ENCODE results near the gene SMG7. TPM values are rescaled to one million over a fixed set of nuclear protein-coding genes. Genes with fewer than 3 reads are reported as not detected.

SMG7 gene
- total RNA-seq, 1 donor from 2014 or later: 63.4 TPM

DNA sequence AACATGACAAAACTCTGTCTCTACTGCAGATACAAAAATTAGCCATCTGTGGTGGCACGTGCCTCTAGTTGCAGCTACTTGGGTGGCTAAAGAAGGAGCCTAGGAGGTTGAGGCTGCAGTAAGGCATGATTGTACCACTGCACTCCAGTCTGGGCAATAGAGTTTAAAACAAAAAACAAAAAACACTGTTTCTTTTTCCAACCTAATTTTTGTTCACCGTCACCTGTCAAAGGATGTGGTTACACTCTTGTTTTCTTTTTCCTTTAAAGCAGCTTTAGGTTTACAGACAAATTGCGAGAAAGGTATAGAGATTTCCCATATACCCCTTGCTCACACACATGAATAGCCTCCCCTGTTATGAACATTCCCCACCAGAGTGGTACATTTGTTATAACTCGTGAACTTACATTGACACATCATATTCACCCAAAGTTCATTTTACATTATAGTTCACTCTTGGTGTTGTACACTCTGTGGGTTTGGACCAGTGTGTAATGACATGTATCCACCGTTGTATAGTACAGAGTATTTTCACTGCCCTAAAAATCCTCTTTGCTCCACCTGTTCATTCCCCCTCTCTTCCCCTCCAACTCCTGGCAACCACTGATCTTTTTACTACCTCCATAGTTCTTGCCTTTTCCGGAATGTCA is 26.2 kb downstream of the SMG7 start:
- Mint-ChIP-seq H3K4me1 (ENCODE audit: unreplicated experiment) (no peaks in the 10 kb centered on the region), H3K27me3 (no peaks in the 10 kb centered on the region), H3K27ac (no peak overlapping the region), H3K9me3 (no peaks in the 10 kb centered on the region), H3K36me3 (peaks cover 11% of the 10 kb centered on the region), H3K4me3 (no peak overlapping the region)
- no peak for DNase-seq (ENCODE audit: extremely low spot score, unreplicated experiment)
- TF ChIP-seq CTCF (conservative IDR thresholded peaks at IDR 0.05): no peak

DNA sequence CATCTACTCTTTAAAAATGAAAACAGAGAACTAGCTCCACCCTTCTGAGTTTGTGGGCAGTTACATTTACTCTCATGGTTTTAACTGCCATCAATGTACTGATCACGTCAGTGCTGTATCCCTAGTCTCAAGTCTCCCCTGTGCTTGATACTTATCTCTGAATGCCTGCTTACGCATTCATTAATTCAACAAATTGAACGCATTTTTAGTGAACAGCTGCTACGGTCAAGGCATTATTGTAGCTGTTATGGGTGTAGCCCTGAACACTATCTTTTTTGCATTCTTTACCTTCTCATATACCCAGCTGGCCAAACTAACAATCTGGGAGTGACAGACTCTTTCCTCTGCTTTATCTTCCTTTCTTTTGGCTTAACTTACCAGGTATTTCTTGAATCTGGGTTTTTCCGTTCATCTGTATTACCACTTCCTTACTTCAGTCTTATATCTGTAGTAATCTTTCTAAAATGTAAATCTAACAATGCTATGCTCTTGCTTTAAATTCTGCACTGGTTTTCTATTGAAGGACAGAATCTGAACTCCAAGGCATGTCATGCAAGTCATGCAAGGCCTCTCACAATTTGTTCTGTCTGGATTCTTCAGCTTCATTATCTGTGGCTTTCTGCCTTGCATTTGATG is 33.3 kb downstream of the SMG7 start:
- no peak for DNase-seq (ENCODE audit: extremely low spot score, unreplicated experiment)
- H3K27ac Mint-ChIP-seq: no peak overlapping the region
- TF ChIP-seq CTCF (conservative IDR thresholded peaks at IDR 0.05): no peak
- H3K4me3 Mint-ChIP-seq: no peak overlapping the region
- H3K9me3 Mint-ChIP-seq: no peaks in the 10 kb centered on the region
- no peaks in the 10 kb centered on the region for H3K27me3 Mint-ChIP-seq
- H3K4me1 Mint-ChIP-seq (ENCODE audit: unreplicated experiment): no peaks in the 10 kb centered on the region
- H3K36me3 Mint-ChIP-seq: no peaks in the 10 kb centered on the region

DNA sequence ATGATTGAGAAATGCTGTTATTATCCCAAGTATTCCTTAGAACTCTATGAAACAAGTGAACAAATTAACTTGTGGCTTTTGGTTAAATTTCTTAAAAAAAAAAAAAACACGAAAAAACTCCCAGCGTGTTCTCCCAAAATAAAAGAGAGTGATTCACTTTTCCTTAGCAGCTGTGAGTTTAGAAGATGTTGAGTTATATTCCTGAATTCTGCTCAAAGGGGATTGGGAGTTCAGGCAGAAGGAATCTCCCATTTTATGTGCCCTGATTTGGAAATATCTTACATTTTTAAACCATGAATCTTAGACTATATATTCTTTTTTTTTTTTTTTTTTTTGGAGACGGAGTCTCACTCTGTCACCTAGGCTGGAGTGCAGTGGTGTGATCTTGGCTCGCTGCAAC is 34.3 kb downstream of the SMG7 start:
- TF ChIP-seq CTCF (conservative IDR thresholded peaks at IDR 0.05): no peak
- H3K27ac Mint-ChIP-seq: no peak overlapping the region
- H3K36me3 Mint-ChIP-seq: peaks cover 5% of the 10 kb centered on the region
- no peaks in the 10 kb centered on the region for H3K9me3 Mint-ChIP-seq
- no peak overlapping the region for H3K4me3 Mint-ChIP-seq
- H3K4me1 Mint-ChIP-seq (ENCODE audit: unreplicated experiment): no peaks in the 10 kb centered on the region
- H3K27me3 Mint-ChIP-seq: no peaks in the 10 kb centered on the region
- DNase-seq (ENCODE audit: extremely low spot score, unreplicated experiment): no peak

DNA sequence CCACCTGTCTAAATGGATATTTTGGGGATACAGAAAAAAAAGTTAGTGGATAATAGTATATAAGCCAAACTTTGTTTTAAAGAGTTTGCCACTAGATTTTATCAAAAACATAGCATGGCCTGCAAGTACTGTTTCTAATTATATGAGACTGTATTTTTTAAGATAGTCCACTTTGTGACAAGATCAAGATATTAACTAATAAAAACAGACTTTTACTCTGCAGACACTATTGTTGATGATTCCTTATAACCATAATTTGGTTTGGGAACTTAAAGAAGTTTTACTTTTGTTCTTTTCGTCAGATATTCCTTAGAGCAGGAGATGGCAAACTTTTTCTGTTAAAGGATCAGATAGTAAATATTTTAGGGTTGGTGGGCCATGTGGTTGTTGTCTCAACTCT is 36.4 kb downstream of the SMG7 start:
- Mint-ChIP-seq H3K27ac (no peak overlapping the region), H3K27me3 (no peaks in the 10 kb centered on the region), H3K9me3 (no peaks in the 10 kb centered on the region), H3K36me3 (peaks cover 5% of the 10 kb centered on the region), H3K4me1 (ENCODE audit: unreplicated experiment) (no peaks in the 10 kb centered on the region), H3K4me3 (no peak overlapping the region)
- TF ChIP-seq CTCF (conservative IDR thresholded peaks at IDR 0.05): no peak
- no peak for DNase-seq (ENCODE audit: extremely low spot score, unreplicated experiment)

DNA sequence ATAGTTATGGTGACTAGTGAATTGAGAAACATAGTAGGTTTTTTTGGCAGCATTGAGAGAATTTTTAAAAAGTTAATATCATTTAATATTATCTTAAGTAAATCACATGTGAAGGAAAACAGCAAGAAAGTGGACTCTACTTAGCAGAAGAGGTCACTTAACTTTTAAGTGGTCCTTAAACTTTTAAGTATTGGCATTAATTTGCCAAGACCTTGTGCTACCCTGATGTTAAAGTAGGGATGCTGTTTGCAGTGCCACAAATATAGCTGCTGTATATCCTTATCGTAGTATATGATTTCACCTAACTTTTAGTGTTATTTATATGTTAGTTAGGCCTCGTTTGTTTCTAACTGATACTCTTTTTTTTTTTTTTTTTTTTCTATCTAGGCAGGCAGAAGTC is 40.2 kb downstream of the SMG7 start:
- Mint-ChIP-seq H3K4me1 (ENCODE audit: unreplicated experiment) (peaks cover 9% of the 10 kb centered on the region), H3K27ac (no peak overlapping the region), H3K9me3 (no peaks in the 10 kb centered on the region), H3K36me3 (peaks cover 10% of the 10 kb centered on the region), H3K4me3 (no peak overlapping the region), H3K27me3 (no peaks in the 10 kb centered on the region)
- no peak for TF ChIP-seq CTCF (conservative IDR thresholded peaks at IDR 0.05)
- DNase-seq (ENCODE audit: extremely low spot score, unreplicated experiment): no peak

Measured in type B pancreatic cell (in vitro differentiated cells).